GM12892 (cell line): ENCODE data around the gene CAD.

Source experiments
- POLR2A ChIP-seq: IDR thresholded peaks from 2 replicates; pipeline ENCODE4 v1.6.1; 2011; ENCODE audit warnings: low read depth, low read length, control low read depth
- TAF1 ChIP-seq: IDR thresholded peaks from 2 replicates; pipeline ENCODE4 v1.6.1; 2011; ENCODE audit warnings: low read depth, mild to moderate bottlenecking, control low read depth, low read length, borderline replicate concordance

DNA sequence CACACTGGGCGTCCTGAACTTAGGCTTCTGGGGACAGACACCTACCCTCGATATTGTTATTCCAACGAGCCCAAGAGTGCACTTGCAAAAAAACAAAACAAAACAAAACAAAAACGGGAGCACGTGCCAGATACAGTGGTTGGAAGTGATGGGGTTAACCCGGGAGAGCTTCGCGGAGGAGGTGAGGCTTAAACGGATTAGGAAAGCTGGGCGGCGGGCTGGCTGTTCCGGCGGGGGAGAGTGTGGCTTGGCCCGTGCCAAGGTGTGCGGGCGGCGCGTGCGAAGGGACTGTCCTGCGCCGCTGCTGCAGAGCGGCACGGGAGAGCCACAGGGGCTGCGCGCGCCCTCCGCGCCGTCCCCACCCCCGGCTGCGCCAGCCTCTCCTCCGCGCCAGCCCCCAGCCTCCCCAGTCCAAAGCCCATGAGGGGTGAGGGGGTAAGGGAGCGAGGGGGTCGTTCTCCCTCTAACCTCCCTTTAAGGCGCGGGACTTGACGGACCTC is 47.1 kb downstream of the CAD start:
- no peak for TF ChIP-seq POLR2A
- TF ChIP-seq TAF1, result no peak
